GM21737 (cell line): ENCODE measurements around the gene BIRC6.
"Not testable (repeated sequence)": the region's sequence is repeated elsewhere in the genome, so short reads cannot be mapped to it uniquely, and the experiment has no call there.

Experiments used
- ATAC-seq: cut with Tn5 transposase; IDR thresholded peaks from one replicate; pipeline ENCODE4 v1.9.1; 2021; ENCODE audit warnings: mild to moderate bottlenecking, moderate library complexity; ENCODE audit not compliant: unreplicated experiment

The BIRC6 gene

DNA sequence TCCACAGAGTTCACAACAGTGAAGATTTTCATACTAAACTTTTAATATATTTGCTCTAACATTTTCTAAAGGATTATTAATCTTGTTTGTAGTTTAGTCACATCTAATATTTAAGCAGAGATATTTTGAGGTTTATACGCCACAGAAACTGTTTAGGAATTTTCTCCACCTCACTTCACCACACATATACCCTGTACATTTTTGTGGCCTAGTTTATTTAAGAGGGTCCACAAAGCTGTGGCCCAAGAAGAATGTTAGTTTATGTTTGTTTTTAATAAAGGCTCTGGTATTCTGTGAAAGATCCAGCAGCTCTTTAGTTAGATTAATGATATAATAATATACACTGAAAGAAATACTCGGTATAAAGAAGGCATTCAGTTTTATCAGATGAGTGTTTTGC is 138.3 kb downstream of the BIRC6 start:
- ATAC-seq: no peak

DNA sequence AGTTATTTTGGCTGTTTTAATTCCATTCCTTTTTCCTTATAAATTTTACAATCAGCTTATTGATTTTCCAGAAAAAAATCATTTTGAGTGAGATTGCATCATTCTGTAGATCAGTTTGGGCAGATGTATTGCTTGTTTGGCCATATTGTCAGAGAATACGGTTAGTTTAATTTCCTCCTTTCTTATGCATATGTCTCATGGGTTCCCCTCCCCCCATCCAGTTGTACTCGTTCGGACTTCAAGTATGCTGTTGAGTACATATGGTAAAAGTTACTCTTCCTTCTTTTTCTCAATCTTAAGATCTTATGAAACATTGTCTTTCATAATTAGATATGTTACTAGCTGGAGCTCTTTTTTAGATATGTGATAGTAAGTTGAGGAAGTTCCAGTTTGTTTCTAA is 139.8 kb downstream of the BIRC6 start:
- no peak for ATAC-seq

DNA sequence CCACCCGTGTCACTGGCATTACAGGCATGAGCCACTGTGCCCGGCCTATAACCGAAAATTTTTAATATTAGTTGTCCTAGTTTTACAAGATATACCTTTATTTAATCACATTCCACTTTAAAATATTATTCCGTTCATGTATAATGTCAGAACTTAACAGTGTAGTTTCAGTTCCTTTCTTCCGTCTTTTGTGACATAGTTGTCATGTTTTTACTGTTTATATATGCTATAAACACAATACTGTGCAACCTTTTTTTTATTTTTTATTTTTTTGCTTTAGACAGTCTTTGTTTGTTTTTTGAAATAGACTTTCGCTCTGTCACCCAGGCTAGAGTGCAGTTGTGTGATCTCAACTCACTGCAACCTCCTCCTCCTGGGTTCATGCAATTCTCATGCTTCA is 141.5 kb downstream of the BIRC6 start:
- no peak for ATAC-seq

DNA sequence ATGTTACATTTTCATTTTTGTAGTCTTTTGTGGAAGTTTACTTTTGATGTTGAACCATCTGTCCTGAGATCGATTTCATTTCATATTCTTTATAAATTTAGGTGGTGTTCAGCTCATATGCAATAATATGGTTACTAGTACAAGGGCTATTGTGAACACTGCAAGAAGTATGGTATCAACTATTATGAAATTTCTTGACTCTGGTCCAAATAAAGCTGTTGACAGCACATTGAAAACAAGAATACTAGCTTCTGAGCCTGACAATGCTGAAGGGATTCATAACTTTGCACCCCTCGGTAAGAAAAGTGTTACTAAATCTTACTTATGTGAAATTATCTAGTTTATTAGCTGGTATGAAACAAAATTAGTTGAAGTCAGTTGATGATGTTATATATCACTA is 146.1 kb downstream of the BIRC6 start:
- ATAC-seq: no peak

DNA sequence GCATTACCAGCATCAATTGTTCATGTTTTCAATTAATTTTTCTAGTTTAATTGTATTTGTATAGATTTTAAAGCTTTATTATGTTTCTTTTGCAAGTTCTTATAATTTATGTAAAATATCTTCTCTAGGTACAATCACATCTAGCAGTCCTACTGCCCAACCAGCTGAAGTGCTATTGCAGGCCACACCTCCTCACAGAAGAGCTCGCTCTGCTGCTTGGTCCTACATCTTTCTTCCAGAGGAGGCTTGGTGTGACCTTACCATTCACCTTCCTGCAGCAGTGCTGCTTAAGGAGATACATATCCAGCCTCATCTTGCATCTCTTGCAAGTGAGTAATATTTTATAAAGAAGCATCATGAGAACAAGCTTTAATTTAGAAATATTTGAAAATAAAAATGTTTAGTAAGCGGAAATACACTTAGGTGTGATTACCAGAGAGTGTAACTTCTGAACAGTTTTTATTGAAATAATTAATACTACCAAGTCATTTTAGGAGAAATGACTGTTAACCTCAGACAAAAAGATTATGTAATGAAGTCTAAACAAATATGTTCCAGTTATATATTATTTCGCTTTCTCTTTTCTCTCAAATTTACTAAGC is 148.2 kb downstream of the BIRC6 start:
- no peak for ATAC-seq

DNA sequence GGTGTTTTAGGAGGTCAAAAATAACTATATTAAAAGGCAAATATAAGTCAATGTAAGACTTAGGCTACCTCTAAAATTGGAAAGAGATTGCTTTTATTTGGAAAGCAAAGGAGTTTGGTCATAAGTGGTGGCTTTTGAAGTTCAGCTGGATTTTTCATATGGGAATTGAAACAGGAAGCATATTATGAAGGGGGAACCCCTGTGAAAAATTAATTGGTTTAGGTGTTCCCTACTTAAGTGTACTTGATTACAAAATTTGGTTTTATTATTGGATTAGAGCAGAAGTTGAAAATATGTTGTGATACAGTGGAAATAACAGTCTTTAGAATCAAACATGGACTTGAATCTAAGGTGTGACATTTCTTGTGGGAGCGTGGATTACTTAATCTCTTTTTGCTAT is 149.6 kb downstream of the BIRC6 start:
- ATAC-seq: no peak

DNA sequence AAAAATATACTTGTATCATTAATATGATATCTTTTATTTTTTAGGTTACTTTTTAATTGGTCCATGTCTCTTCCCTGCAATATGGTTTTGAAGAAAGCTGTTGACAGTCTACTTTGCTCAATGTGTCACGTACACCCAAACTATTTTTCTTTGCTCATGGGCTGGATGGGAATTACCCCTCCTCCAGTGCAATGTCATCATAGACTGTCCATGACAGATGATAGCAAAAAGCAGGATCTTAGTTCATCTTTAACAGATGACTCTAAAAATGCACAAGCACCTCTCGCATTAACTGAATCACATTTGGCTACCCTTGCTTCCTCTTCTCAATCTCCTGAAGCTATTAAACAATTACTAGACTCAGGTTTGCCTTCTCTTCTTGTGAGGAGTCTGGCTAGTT is 158.1 kb downstream of the BIRC6 start:
- no peak for ATAC-seq

DNA sequence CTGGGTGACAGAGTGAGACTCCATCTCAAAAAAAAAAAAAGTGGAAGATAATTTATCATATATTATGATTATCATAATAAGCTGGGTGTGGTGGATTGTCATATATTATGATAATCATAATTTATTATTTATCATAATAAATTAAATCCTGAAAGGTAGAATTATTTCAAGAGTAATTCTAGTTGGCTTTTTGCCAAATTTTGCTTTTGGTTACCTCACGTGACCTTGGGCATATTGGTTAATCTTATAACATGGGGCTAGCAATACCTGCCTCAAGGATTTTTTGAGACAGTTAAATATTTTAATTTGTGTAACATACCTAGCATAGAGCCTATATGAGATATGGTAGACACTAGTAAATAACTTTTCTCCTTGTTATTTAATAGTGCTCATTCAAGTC is 159.7 kb downstream of the BIRC6 start:
- ATAC-seq: no peak

DNA sequence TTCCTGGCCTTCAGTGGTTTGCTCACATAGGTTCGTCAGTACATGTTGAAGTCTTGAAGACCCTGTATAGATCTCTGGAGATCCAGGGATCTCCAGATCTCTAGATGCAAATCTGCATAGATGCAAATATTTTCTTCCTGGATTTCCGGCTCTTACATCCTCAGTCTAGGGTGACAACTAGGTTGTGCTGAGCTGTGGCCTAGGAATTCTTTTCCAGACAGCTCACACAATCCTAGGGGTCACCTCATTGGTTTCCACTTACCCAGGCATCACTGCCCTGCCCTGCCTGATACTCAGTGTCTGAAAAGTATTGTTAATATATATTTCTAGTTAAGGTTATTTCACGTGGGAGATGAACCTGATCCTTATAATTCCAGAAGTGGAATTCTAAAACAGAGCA is 165.9 kb downstream of the BIRC6 start:
- ATAC-seq: no peak

DNA sequence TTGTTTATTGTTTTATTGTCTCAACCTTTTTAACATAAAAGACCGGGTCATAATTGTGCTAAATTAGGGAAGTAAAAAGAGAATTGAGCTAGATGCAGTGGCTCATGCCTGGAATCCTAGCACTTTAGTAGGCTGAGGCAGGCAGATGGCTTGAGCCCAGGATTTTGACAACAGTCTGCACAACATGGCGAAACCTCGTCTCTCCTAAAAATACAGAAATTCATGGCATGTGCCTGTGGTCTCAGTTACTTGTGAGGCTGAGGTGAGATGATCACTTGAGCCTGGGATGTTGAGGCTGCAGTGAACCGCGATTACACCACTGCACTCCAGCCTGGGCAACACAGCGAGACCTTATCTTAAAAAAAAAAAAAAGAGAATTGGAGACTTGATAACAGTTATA is 166.9 kb downstream of the BIRC6 start:
- ATAC-seq: no peak

DNA sequence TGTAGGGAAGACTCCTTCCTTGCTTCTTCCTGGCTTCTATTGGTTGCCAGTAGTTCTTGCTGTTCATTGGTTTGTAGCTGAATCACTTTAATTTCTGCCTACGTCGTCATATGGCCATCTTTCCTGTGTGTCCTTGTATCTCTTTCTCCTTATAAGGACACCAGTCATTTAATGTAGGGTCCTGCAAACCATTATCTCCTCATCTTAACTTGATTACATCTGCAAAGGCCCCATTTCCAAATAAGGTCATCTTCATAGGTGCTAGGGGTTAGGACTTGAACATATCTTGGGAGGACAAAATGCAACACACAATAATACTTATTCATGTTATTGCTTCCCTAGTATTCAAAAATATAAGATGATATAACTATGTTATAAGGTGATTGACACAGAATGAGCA is 175.5 kb downstream of the BIRC6 start:
- no peak for ATAC-seq

DNA sequence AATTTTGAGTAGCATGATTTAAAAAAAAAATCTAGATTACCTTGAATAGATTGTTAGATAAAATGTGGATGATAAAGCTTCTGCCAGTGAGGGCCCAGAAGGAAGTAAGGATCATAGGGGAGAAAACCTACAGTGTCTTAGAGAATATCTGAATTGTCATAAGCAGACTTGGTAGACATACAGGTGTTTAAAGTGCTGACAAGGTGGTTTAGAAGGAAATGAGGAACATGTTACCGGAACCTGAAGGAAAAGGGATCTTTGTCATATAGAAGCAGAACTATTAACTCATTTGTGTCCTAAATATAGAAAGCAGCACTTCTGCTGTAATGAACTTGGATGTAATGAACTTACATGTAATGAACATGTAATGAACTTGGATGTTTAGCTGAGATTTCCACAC is 176.1 kb downstream of the BIRC6 start:
- ATAC-seq: no peak

DNA sequence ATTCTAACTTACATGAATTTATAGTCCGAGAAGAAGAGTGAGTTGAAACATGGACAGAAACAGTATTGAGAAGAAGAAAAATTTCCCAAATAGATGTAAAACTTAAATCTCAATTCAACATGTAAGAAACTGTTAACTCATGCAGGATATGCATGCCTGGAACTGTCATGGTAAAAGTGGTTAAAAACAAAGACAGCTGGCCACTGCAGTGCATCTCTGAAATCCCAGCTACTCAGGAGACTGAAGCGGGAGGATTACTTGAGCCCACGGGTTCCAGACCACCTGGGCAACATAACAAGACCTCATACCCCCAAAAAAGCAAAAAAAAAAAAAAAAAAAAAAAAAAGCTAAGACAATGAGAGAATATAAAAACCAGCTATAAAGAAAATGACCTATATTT is 178.0 kb downstream of the BIRC6 start:
- no peak for ATAC-seq

DNA sequence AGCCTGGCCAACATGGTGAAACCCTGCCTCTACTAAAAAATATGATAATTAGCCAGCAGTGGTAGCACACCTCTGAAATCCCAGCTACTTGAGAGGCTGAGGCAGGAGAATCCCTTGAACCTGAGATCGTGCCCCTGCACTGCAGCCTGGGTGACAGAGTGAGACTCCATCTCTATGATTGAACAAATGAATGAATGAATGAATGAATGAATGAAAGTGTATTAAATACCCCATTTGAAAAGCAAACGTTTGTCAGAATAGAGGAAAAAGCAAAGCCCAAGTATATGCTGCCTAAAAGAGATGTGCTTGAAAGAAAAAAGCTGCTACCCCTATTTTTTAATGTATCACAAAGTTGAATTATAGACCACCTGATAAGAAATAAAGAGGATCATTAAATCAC is 181.9 kb downstream of the BIRC6 start:
- ATAC-seq: no peak

DNA sequence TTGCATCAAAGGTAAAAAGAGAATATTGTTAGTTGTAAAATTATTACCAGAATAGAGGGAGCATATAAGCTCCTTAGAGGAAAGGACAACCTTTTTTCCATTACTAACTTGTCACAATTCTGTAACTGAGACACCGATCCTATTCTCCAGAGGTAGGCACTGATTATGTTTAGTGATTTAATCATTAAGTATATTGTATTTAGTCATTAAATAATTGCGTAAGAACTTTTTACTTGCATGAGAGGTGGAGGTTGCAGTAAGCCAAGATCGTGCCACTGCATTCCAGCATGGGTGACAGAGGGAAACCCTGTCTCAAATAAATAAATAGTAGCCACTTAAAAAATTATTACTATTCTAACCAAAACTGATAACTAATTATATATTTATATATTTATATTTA is 195.7 kb downstream of the BIRC6 start:
- not testable (repeated sequence) for ATAC-seq

DNA sequence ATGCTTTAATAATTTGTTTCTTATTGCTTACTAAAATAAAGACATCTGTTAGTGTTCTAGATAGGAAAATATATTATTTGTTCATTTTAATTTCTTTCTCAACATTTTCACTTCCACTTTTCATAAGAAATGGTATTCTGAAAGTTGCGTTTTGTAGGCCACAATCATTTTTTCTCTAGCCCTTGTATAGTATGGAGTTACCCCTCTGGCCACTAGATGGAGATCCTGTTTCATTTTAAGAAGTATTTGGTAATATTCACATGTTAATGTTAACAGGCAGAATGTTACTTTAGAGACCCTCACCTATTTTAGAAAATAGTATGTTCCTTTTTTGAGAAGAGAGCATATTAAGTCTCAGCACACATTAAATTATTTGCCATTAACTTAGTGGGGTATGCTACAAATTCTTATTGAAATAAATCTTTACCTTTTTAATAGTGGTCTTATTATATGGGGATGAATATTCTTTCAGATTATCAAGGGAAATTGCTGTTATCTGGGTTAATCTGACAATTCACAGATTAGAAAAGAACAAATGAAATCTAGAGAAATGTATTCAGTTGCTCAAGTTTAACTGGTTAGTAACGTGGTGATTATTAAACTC is 197.1 kb downstream of the BIRC6 start:
- peak; percentile 80 for ATAC-seq

DNA sequence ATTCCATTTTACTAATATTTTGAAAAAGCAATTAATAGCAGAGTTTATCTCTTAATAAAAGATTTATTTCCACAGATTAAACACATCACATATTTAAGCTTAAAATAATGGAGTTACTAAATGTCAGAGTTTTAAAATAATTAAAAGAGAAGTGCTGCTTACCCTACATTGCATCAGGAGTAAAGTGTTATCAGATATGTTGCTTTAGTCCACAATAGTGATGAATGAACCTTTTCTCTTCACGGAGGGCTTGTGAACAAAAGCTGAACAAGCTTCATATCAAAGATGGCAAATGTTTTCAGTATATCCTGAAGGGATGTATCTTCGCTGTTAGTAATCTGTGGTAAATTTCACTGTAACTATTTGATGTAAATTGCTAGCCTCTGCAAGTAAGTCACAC is 201.7 kb downstream of the BIRC6 start:
- ATAC-seq: no peak

DNA sequence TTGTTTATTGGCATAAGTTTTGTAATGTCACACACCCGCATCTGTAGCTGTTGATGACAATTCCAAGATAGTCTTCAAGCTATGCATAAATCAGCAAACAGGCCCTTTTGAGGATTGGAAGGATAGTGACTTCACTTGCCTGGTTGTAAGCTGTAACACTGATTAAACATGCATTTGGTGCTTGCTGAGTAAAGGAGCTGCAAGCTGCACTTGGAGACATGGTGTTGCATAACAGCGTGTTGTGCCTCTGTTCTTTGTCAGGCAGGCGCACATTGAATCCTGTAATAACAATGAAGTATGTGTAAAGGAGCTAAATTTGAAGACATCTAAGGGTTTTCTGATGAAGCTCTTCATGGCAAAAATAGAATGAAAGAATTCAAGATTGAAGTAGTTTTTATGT is 202.3 kb downstream of the BIRC6 start:
- ATAC-seq: no peak

DNA sequence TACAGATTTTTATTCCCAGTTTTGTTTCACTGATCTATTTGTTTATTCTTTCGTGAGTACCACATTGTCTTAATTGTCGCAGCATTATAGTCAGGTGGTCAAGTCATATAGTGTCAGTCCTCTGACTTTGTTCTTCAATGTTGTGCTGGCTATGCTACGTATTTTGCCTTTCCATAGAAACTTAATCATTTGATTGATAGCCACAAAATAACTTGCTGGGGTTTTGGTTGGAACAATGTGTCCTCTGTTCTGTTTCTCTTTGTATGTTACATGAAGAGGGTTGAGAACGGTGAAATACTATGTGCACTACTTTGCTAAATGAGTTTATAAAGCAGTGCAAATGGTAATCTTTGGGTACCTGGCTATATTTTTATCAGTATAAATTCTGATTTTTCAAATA is 206.1 kb downstream of the BIRC6 start:
- ATAC-seq: no peak

DNA sequence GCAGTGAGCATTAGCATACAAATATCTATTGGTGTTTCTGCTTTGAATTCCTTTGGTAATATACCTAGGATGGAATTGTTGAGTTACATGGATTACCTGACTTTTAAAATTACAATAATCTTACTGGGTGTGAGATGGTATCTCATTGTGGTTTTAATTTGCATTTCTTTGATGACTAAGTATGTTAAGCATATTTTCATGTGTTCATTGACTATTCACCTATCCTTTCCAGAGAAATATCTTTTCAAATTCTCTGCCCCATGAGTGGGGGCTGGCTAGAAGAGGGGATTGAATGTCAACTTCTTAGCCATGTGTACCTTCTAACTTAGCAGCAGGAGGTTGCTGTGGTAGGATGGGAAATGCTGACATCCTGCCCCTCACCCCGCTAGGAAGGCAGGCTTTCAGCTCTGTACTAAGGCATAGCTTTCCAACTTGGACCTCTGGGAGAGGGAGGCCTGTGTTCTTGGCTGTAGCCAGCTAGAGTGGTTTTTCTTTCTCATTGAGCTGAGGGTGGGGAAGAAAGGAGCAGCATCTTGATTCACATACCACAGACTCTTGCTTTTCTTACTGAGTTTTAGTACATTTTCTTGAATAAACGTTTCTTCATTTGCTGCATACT is 207.7 kb downstream of the BIRC6 start:
- ATAC-seq: no peak

DNA sequence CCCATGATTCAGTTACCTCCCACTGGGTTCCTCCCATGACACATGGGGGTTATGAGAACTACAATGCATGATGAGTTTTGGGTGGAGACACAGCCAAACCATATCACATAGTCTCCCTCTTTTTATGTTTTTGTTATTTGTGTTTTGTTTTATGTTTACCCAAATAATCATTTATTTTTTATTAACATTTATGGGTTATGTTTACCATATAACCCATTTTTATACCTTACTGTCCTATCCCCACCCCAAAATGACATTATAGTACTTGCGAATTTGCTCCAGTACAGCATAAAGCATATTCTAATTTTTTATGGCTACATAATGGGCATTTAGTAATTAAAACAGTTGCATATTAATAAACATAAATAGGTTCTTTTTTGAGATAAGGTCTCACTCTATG is 209.1 kb downstream of the BIRC6 start:
- ATAC-seq: no peak

DNA sequence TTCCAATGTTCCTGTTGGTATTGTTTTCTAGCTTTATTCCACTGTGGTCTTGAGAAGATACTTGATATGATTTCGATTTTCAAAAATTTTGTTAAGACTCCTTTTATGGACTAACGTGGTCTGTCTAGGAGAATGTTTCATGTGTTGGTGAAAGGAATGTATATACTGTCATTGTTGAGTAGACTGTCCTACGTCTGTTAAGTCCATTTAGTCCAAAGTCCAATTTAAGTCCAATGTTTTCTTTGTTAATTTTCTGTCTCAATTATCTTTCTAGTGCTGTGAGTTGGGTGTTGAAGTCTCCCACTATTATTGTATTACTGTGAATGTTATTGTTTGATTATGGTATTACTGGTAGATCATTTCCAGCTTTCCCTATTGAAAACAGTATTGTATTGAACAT is 215.2 kb downstream of the BIRC6 start:
- ATAC-seq: no peak

DNA sequence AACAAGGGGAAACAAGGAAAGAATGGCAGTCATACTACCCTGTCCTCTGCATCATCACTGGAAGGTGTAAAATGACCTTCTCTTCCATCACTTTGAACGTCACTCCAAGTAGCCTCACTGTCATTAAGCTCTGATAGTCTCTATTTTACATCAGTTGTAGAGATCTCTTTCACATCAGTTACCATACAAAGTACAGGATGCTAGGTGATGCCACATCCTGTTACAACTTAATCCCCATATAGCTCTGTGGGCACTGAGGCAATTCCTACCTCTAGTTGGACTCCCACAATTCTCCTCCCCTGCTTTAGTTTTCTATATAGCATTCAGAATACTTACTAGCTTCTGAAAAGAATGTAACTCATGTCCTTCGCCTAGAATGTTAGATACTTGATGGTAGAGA is 215.9 kb downstream of the BIRC6 start:
- no peak for ATAC-seq
